Measurements from ENCODE around the gene NOD1.
A peak's percentile ranks its signal among the peaks of the same experiment; 100 is the strongest.
"Not testable (repeated sequence)": the region's sequence is repeated elsewhere in the genome, so short reads cannot be mapped to it uniquely, and the experiment has no call there.

Gene NOD1

GRCh38 chr7:30478349-30479201, at the start of gene NOD1:
TSS of gene NOD1 (minus strand) at chr7:30478784. CDS start at chr7:30456921, 21,863 bp downstream.
- peak; percentile 71 for DNase-seq

GRCh38 chr7:30527297-30527696, 48.7 kb upstream of the NOD1 start:
- not testable (repeated sequence) for DNase-seq

GRCh38 chr7:30526163-30526562, 47.6 kb upstream of the NOD1 start:
- no peak for DNase-seq

GRCh38 chr7:30525429-30525828, 46.8 kb upstream of the NOD1 start:
- DNase-seq, result no peak

GRCh38 chr7:30524545-30524944, 46.0 kb upstream of the NOD1 start:
- DNase-seq, result no peak

GRCh38 chr7:30523466-30523865, 44.9 kb upstream of the NOD1 start:
- DNase-seq, result no peak

- no peak for DNase-seq
Measured at GRCh38 chr7:30522159-30522558, 43.6 kb upstream of the NOD1 start.

- no peak for DNase-seq
Measured at GRCh38 chr7:30521532-30521931, 42.9 kb upstream of the NOD1 start.

- no peak for DNase-seq
Measured at GRCh38 chr7:30519122-30519521, 40.5 kb upstream of the NOD1 start.

- no peak for DNase-seq
Measured at GRCh38 chr7:30515761-30516160, 37.2 kb upstream of the NOD1 start.

GRCh38 chr7:30514776-30515175, 36.2 kb upstream of the NOD1 start:
- DNase-seq, result no peak

- no peak for DNase-seq
Measured at GRCh38 chr7:30514177-30514576, 35.6 kb upstream of the NOD1 start.

- no peak for DNase-seq
Measured at GRCh38 chr7:30513762-30514161, 35.2 kb upstream of the NOD1 start.

GRCh38 chr7:30511973-30512662, 33.5 kb upstream of the NOD1 start:
- no peak for DNase-seq

- no peak for DNase-seq
Measured at GRCh38 chr7:30511494-30511893, 32.9 kb upstream of the NOD1 start.

- DNase-seq, result peak; percentile 3
Measured at GRCh38 chr7:30510124-30511075, 31.8 kb upstream of the NOD1 start.

GRCh38 chr7:30509171-30509857, 30.7 kb upstream of the NOD1 start:
- not testable (repeated sequence) for DNase-seq

- DNase-seq, result not testable (repeated sequence)
Measured at GRCh38 chr7:30507346-30507900, 28.8 kb upstream of the NOD1 start.

GRCh38 chr7:30505174-30505697, 26.7 kb upstream of the NOD1 start:
- DNase-seq, result no peak

- DNase-seq, result peak; percentile 99
Measured at GRCh38 chr7:30504301-30505173, 26.0 kb upstream of the NOD1 start, which contains the start of gene GGCT. TSS of gene GGCT (minus strand) at chr7:30504829. CDS start at chr7:30504709, 120 bp downstream.
